HepG2 (cell line): Measurements from ENCODE around the gene TXLNA. TPM values are rescaled to one million over a fixed set of nuclear protein-coding genes. Genes with fewer than 3 reads are reported as not detected.

Experiments
- BHLHE40 ChIP-seq: IDR thresholded peaks from 2 replicates; pipeline ENCODE4 v1.6.1; 2011; ENCODE audit warnings: low read length, improper control_type of control experiment
- HNRNPUL1 ChIP-seq: fragments of 200-400 bp; formaldehyde crosslinking; IDR thresholded peaks from 2 replicates; pipeline ENCODE4 v1.6.1; 2017; ENCODE audit warnings: low read depth, mild to moderate bottlenecking, low read length, moderate library complexity
- KDM5A ChIP-seq: fragments of 200-600 bp; sonication (generic); IDR thresholded peaks from 2 replicates; pipeline ENCODE4 v1.7.0; 2018; ENCODE audit warnings: antibody characterized with exemption, mild to moderate bottlenecking, low read length, borderline replicate concordance
- MXD4 ChIP-seq: IDR thresholded peaks from 2 replicates; pipeline ENCODE4 v1.6.1; 2016; ENCODE audit warnings: mild to moderate bottlenecking, missing biosample characterization, missing genetic modification reagents
- PHF5A ChIP-seq: IDR thresholded peaks from one replicate; pipeline ENCODE4 v1.6.1; 2018; ENCODE audit warnings: low read depth, missing genetic modification reagents; ENCODE audit not compliant: unreplicated experiment
- STAG1 ChIP-seq: sonication (generic); formaldehyde crosslinking; IDR thresholded peaks from 2 replicates; pipeline ENCODE4 v1.4.0; 2020; ENCODE audit warnings: missing genetic modification reagents
- THAP11 ChIP-seq: IDR thresholded peaks from 2 replicates; pipeline ENCODE4 v1.6.1; 2016; ENCODE audit warnings: missing biosample characterization, missing genetic modification reagents
- ZBTB20 ChIP-seq: sonication (generic); formaldehyde crosslinking; IDR thresholded peaks from 2 replicates; pipeline ENCODE4 v1.8.1; 2023; ENCODE audit warnings: missing genetic modification reagents, low read depth, mild to moderate bottlenecking, borderline replicate concordance
- ZKSCAN8 ChIP-seq: IDR thresholded peaks from 2 replicates; pipeline ENCODE4 v1.6.1; 2016; ENCODE audit warnings: borderline replicate concordance, missing genetic modification reagents, missing compliant biosample characterization
- ZNF431 ChIP-seq: sonication (generic); formaldehyde crosslinking; IDR thresholded peaks from 2 replicates; pipeline ENCODE4 v1.9.0; 2022; ENCODE audit warnings: missing genetic modification reagents, low read depth, mild to moderate bottlenecking, borderline replicate concordance
- ZNF768 ChIP-seq: sonication (generic); formaldehyde crosslinking; IDR thresholded peaks from 2 replicates; pipeline ENCODE4 v1.4.0; 2020; ENCODE audit warnings: missing genetic modification reagents
- ZNF780A ChIP-seq: sonication (generic); formaldehyde crosslinking; IDR thresholded peaks from 2 replicates; pipeline ENCODE4 v1.8.0; 2022; ENCODE audit warnings: mild to moderate bottlenecking, missing genetic modification reagents, moderate library complexity
- polyA plus RNA-seq, 8 experiments: library from polyadenylated mRNA; depleted of rRNA in 3 of 8; stranded (reverse) in 7 of 8; unstranded in 1 of 8; fragments of >200 nt; fragmentation: Illumina TruSeq in 4 of 8; extraction: Trizol in 4 of 8; gene quantifications; 2 replicates each; pipeline versions ENCODE4 v1.2.1 to v1.2.3, GENCODE V29; 2011 to 2016; ENCODE audit warnings: low read depth in 4 of 8, missing spikeins in 1 of 8, mixed read lengths in 1 of 8; ENCODE audit not compliant: insufficient read depth in 1 of 8
- total RNA-seq, 5 experiments: library from RNA; depleted of rRNA; stranded (reverse); fragments of >200 nt; fragmentation: Illumina TruSeq; extraction: Trizol; gene quantifications; 2 replicates each; pipeline ENCODE4 v1.2.3, GENCODE V29; 2016; ENCODE audit warnings: low read depth in 1 of 5
- TF ChIP-seq, protein P1 (sequence below): sonication (generic); formaldehyde crosslinking; IDR thresholded peaks from 2 replicates; pipeline ENCODE4 v1.5.1; 2020; ENCODE audit warnings: mild to moderate bottlenecking, missing genetic modification reagents, moderate library complexity
- TF ChIP-seq, protein P2 (sequence below): sonication (generic); formaldehyde crosslinking; IDR thresholded peaks from 2 replicates; pipeline ENCODE4 v1.8.0; 2023; ENCODE audit warnings: mild to moderate bottlenecking, missing genetic modification reagents
- TF ChIP-seq, protein P3 (sequence below): sonication (generic); formaldehyde crosslinking; IDR thresholded peaks from 2 replicates; pipeline ENCODE4 v1.5.1; 2020; ENCODE audit warnings: missing genetic modification reagents, mild to moderate bottlenecking, borderline replicate concordance
- TF ChIP-seq, protein P4 (sequence below): IDR thresholded peaks from 2 replicates; pipeline ENCODE4 v1.6.1; 2012; ENCODE audit warnings: low read length, improper control_type of control experiment
- TF ChIP-seq, protein P5 (sequence below): sonication (generic); formaldehyde crosslinking; IDR thresholded peaks from 2 replicates; pipeline ENCODE4 v1.4.0; 2020; ENCODE audit warnings: missing genetic modification reagents

The TXLNA gene
- total and polyA plus RNA-seq, 2 of the 13 experiments (the other 11 are each of a cell fraction or from before 2014, with no cell fraction given) = 29.6 to 67.8 TPM

DNA sequence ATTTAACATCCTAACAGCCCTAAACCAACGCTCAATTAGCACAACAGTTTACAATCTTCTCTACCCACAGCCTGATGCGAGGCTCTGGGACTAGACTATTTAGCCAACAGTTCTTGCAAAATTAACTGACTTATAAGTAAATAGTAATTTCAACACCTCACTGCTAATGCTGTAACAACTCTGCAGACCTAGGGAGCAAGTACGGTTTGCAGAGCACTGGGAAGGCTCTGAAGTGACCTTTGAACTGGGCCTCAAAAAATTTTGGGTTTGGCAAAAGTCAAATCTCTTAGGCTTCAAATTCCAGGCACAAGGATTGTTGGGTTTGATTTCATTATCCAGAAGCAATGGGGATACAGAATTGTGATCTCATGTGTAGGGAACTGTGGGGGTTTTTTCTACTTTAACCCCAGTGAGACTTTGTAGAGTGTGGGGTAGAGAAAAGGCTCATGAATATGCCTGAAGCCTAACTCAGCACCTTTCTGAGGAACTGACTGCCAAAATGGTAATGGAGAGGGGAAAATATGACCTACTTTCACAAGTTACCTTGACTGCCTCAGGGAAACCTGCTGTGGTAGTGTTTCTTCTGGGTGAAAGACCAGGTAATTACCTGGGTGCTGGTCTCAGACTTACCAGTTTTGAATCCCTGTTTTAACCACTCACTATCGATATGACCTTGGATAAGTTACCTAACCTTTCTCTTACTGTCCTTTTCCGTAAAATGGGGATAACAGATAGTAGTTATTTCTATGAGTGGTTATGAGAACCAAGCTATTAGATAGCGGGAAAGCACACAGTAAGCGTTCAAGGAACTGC, 889 bp upstream of the TXLNA start (continued):
- TF ChIP-seq STAG1 (no peak), HNRNPUL1 (no peak), ZKSCAN8 (CRISPR knock-in tag) (no peak), THAP11 (peak; percentile 70), ZNF768 (CRISPR knock-in tag) (no peak), ZNF780A (CRISPR knock-in tag) (no peak), BHLHE40 (no peak), KDM5A (no peak), ZNF431 (no peak), ZBTB20 (no peak), PHF5A (CRISPR knock-in tag) (no peak), MXD4 (CRISPR knock-in tag) (no peak)
- TF ChIP-seq, protein P1, sequence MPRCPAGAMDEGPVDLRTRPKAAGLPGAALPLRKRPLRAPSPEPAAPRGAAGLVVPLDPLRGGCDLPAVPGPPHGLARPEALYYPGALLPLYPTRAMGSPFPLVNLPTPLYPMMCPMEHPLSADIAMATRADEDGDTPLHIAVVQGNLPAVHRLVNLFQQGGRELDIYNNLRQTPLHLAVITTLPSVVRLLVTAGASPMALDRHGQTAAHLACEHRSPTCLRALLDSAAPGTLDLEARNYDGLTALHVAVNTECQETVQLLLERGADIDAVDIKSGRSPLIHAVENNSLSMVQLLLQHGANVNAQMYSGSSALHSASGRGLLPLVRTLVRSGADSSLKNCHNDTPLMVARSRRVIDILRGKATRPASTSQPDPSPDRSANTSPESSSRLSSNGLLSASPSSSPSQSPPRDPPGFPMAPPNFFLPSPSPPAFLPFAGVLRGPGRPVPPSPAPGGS (CRISPR knock-in tag) = no peak
- TF ChIP-seq, protein P2, sequence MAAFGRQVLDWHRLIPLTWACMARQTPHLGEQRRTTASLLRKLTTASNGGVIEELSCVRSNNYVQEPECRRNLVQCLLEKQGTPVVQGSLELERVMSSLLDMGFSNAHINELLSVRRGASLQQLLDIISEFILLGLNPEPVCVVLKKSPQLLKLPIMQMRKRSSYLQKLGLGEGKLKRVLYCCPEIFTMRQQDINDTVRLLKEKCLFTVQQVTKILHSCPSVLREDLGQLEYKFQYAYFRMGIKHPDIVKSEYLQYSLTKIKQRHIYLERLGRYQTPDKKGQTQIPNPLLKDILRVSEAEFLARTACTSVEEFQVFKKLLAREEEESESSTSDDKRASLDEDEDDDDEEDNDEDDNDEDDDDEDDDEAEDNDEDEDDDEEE (CRISPR knock-in tag) = no peak
- TF ChIP-seq, protein P3, sequence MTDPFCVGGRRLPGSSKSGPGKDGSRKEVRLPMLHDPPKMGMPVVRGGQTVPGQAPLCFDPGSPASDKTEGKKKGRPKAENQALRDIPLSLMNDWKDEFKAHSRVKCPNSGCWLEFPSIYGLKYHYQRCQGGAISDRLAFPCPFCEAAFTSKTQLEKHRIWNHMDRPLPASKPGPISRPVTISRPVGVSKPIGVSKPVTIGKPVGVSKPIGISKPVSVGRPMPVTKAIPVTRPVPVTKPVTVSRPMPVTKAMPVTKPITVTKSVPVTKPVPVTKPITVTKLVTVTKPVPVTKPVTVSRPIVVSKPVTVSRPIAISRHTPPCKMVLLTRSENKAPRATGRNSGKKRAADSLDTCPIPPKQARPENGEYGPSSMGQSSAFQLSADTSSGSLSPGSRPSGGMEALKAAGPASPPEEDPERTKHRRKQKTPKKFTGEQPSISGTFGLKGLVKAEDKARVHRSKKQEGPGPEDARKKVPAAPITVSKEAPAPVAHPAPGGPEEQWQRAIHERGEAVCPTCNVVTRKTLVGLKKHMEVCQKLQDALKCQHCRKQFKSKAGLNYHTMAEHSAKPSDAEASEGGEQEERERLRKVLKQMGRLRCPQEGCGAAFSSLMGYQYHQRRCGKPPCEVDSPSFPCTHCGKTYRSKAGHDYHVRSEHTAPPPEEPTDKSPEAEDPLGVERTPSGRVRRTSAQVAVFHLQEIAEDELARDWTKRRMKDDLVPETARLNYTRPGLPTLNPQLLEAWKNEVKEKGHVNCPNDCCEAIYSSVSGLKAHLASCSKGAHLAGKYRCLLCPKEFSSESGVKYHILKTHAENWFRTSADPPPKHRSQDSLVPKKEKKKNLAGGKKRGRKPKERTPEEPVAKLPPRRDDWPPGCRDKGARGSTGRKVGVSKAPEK (CRISPR knock-in tag) = no peak
- TF ChIP-seq, protein P4, sequence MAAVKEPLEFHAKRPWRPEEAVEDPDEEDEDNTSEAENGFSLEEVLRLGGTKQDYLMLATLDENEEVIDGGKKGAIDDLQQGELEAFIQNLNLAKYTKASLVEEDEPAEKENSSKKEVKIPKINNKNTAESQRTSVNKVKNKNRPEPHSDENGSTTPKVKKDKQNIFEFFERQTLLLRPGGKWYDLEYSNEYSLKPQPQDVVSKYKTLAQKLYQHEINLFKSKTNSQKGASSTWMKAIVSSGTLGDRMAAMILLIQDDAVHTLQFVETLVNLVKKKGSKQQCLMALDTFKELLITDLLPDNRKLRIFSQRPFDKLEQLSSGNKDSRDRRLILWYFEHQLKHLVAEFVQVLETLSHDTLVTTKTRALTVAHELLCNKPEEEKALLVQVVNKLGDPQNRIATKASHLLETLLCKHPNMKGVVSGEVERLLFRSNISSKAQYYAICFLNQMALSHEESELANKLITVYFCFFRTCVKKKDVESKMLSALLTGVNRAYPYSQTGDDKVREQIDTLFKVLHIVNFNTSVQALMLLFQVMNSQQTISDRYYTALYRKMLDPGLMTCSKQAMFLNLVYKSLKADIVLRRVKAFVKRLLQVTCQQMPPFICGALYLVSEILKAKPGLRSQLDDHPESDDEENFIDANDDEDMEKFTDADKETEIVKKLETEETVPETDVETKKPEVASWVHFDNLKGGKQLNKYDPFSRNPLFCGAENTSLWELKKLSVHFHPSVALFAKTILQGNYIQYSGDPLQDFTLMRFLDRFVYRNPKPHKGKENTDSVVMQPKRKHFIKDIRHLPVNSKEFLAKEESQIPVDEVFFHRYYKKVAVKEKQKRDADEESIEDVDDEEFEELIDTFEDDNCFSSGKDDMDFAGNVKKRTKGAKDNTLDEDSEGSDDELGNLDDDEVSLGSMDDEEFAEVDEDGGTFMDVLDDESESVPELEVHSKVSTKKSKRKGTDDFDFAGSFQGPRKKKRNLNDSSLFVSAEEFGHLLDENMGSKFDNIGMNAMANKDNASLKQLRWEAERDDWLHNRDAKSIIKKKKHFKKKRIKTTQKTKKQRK = no peak
- TF ChIP-seq, protein P5, sequence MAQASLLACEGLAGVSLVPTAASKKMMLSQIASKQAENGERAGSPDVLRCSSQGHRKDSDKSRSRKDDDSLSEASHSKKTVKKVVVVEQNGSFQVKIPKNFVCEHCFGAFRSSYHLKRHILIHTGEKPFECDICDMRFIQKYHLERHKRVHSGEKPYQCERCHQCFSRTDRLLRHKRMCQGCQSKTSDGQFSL (CRISPR knock-in tag) = no peak
